OCI-LY7 (cell line): ENCODE measurements around the gene RNF168. TPM values are rescaled to one million over a fixed set of nuclear protein-coding genes. Genes with fewer than 3 reads are reported as not detected.

ENCODE experiments used
- BruUV-seq: library from RNA; stranded (reverse); fragments of 400-500 nt; replicated peaks from 2 replicates; lab custom pipeline; 2021; lab: Mats Ljungman, UMichigan
- CTCF ChIA-PET: fragments of 300-600 bp; sonication (Branson Sonifier 250); formaldehyde crosslinking; loops from one replicate; lab custom pipeline; 2022; ENCODE audit warnings: antibody characterized with exemption; ENCODE audit not compliant: unreplicated experiment; lab: Charles Lee
- POLR2A ChIA-PET: fragments of 300-600 bp; sonication (Branson Sonifier 250); formaldehyde crosslinking; loops from one replicate; lab custom pipeline; 2022; ENCODE audit warnings: antibody characterized with exemption; lab: Charles Lee
- DNase-seq: peaks from one replicate; pipeline ENCODE4 v3.0.0-alpha.2; 2015; ENCODE audit warnings: low spot score
- H2AFZ ChIP-seq: fragments of 200-600 bp; sonication (generic), shearing (Covaris generic); 2 replicates; pipeline ENCODE4 v1.6.1; 2014; ENCODE audit warnings: mild to moderate bottlenecking, antibody characterized with exemption, low read length, moderate library complexity
- H3K27ac ChIP-seq: fragments of 200-600 bp; sonication (generic); 2 replicates; pipeline ENCODE4 v1.5.1; 2014; ENCODE audit warnings: mixed run types, low read depth, mild to moderate bottlenecking, moderate library complexity, low read length, inconsistent platforms; ENCODE audit not compliant: poor library complexity, severe bottlenecking
- H3K36me3 ChIP-seq: fragments of 200-600 bp; sonication (generic); 2 replicates; pipeline ENCODE4 v1.6.1; 2014; ENCODE audit warnings: mild to moderate bottlenecking, antibody characterized with exemption, low read length, moderate library complexity, mixed read lengths; ENCODE audit not compliant: insufficient read depth
- H3K4me1 ChIP-seq: fragments of 200-600 bp; sonication (generic); 2 replicates; pipeline ENCODE4 v1.5.1; 2014; ENCODE audit warnings: mild to moderate bottlenecking, low read length; ENCODE audit not compliant: insufficient read depth, poor library complexity, severe bottlenecking
- H3K4me2 ChIP-seq: fragments of 200-600 bp; sonication (generic); 2 replicates; pipeline ENCODE4 v1.6.1; 2014; ENCODE audit warnings: mild to moderate bottlenecking, low read length
- H3K4me3 ChIP-seq: fragments of 200-600 bp; sonication (generic); 2 replicates; pipeline ENCODE4 v1.5.1; 2014; ENCODE audit warnings: mild to moderate bottlenecking, low read depth, low read length; ENCODE audit not compliant: poor library complexity, severe bottlenecking
- H3K79me2 ChIP-seq: fragments of 200-600 bp; sonication (generic); 2 replicates; pipeline ENCODE4 v1.6.1; 2016; ENCODE audit warnings: low read depth, mild to moderate bottlenecking, low read length, moderate library complexity, mixed read lengths; ENCODE audit not compliant: insufficient read depth
- H3K9me2 ChIP-seq: fragments of 200-600 bp; sonication (generic); 2 replicates; pipeline ENCODE4 v1.6.1; 2016; ENCODE audit warnings: mild to moderate bottlenecking, low read length, mixed read lengths; ENCODE audit not compliant: insufficient read depth
- H3K9me3 ChIP-seq: fragments of 200-600 bp; sonication (generic); 2 replicates; pipeline ENCODE4 v1.6.1; 2014; ENCODE audit warnings: mild to moderate bottlenecking, mixed run types, low read length, mixed read lengths
- H4K20me1 ChIP-seq: fragments of 200-600 bp; sonication (generic); 2 replicates; pipeline ENCODE4 v1.6.1; 2014; ENCODE audit warnings: mild to moderate bottlenecking, antibody characterized with exemption, low read length, moderate library complexity, mixed read lengths; ENCODE audit not compliant: insufficient read depth
- EZH2phosphoT487 ChIP-seq: fragments of 200-600 bp; sonication (generic); IDR thresholded peaks from 2 replicates; pipeline ENCODE4 v1.6.1; 2018; ENCODE audit warnings: low read depth, borderline replicate concordance, mild to moderate bottlenecking, mixed run types, antibody characterized with exemption, low read length, moderate library complexity, mixed read lengths
- intact Hi-C: fragments of 100-400 bp; cut with micrococcal nuclease; formaldehyde crosslinking; loops from one replicate; pipeline ENCODE4 v1.10.0; 2022; ENCODE audit not compliant: unreplicated experiment
- total RNA-seq, 2 experiments: library from RNA; depleted of rRNA in 1 of 2; stranded (reverse); fragments of >200 nt in 1 of 2; shearing (Covaris generic) in 1 of 2; gene quantifications; 2 replicates each; pipeline ENCODE4 v1.2.3, GENCODE V29; 2014 to 2022
- TF ChIP-seq, protein P1 (sequence below): fragments of 200-600 bp; sonication (generic); conservative IDR thresholded peaks from 2 replicates; pipeline ENCODE4 v1.5.1; 2014; ENCODE audit warnings: mild to moderate bottlenecking, antibody characterized with exemption, low read length, moderate library complexity, mixed read lengths

Gene RNF168
- total RNA-seq, 2 experiments from 2014 or later = 31.3 to 38.1 TPM

GRCh38 chr3:196547067-196547466 lies 43.5 kb upstream of the RNF168 start:
- TF ChIP-seq EZH2phosphoT487 = no peak
- TF ChIP-seq, protein P1, sequence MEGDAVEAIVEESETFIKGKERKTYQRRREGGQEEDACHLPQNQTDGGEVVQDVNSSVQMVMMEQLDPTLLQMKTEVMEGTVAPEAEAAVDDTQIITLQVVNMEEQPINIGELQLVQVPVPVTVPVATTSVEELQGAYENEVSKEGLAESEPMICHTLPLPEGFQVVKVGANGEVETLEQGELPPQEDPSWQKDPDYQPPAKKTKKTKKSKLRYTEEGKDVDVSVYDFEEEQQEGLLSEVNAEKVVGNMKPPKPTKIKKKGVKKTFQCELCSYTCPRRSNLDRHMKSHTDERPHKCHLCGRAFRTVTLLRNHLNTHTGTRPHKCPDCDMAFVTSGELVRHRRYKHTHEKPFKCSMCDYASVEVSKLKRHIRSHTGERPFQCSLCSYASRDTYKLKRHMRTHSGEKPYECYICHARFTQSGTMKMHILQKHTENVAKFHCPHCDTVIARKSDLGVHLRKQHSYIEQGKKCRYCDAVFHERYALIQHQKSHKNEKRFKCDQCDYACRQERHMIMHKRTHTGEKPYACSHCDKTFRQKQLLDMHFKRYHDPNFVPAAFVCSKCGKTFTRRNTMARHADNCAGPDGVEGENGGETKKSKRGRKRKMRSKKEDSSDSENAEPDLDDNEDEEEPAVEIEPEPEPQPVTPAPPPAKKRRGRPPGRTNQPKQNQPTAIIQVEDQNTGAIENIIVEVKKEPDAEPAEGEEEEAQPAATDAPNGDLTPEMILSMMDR = no peak
- intact Hi-C loops = no loop called here

DNA sequence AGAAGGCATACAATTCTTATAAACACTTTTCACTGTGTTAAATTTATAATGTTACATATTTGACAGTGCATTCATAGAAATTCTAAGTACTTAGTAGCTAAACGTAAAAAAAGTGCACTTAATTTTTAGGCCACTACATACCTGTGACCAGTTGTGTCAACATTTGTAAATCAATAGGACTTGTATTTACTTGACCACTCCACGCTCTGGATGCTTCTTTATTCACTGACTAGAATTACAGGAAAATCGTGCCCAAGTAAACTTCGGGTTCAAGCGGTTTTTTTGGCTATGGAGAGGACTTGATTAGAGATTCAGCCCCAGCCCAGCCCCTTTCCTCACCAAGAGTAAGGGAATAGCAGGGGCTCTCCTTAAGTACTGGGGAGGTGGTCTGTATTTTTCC lies 43.0 kb upstream of the RNF168 start:
- BruUV-seq = no TSS peak
- TF ChIP-seq, protein P1 = no peak
- no peak for TF ChIP-seq EZH2phosphoT487
- Histone ChIP-seq H3K4me2 (no peak overlapping the region), H3K9me2 (no peaks in the 10 kb centered on the region), H3K36me3 (no peaks in the 10 kb centered on the region), H3K4me1 (no peaks in the 10 kb centered on the region), H3K27ac (no peak overlapping the region), H2AFZ (no peak overlapping the region), H3K4me3 (no peak overlapping the region), H4K20me1 (no peaks in the 10 kb centered on the region), H3K9me3 (peaks cover 14% of the 10 kb centered on the region; the same call in 1 of the 2 replicates), H3K79me2 (no peaks in the 10 kb centered on the region)
- ChIA-PET CTCF (no interaction called here), POLR2A (interaction anchor here (0.6 kb wide), 2 partner anchors 83 to 213 kb away, joined by 3 read pairs; no protein-coding TSS in a partner anchor)
- no peak for DNase-seq
- intact Hi-C loops = no loop called here

More at GRCh38 chr3:196547067-196547466, 43.5 kb upstream of the RNF168 start:
- Histone ChIP-seq H3K4me3 (no peak overlapping the region), H4K20me1 (no peaks in the 10 kb centered on the region), H3K4me1 (no peaks in the 10 kb centered on the region), H2AFZ (no peak overlapping the region), H3K27ac (no peak overlapping the region), H3K4me2 (no peak overlapping the region), H3K79me2 (no peaks in the 10 kb centered on the region), H3K9me3 (peaks cover 14% of the 10 kb centered on the region; the same call in 1 of the 2 replicates), H3K36me3 (no peaks in the 10 kb centered on the region), H3K9me2 (no peaks in the 10 kb centered on the region)
- DNase-seq = no peak
- ChIA-PET POLR2A (interaction anchor here (0.5 to 0.6 kb wide), 2 partner anchors 36 to 82 kb away, joined by 3 read pairs; no protein-coding TSS in a partner anchor), CTCF (no interaction called here)
- no TSS peak for BruUV-seq

- intact Hi-C loops = no loop called here
These were observed 41.0 kb upstream of the RNF168 start for GRCh38 chr3:196544491-196544992.

More at GRCh38 chr3:196544491-196544992, 41.0 kb upstream of the RNF168 start:
- no TSS peak for BruUV-seq
- no peaks in the 10 kb centered on the region for H3K4me1 ChIP-seq
- no peak overlapping the region for H3K4me2 ChIP-seq
- TF ChIP-seq, protein P1 = no peak
- TF ChIP-seq EZH2phosphoT487 = no peak
- no peaks in the 10 kb centered on the region for H3K9me2 ChIP-seq
- H3K4me3 ChIP-seq = no peak overlapping the region
- CTCF ChIA-PET = no interaction called here
- DNase-seq = no peak
- no peaks in the 10 kb centered on the region for H3K36me3 ChIP-seq
- no peak overlapping the region for H3K27ac ChIP-seq
- no peak overlapping the region for H2AFZ ChIP-seq
- H4K20me1 ChIP-seq = no peaks in the 10 kb centered on the region
- H3K9me3 ChIP-seq = peaks cover 4% of the 10 kb centered on the region; the same call in 1 of the 2 replicates
- no peaks in the 10 kb centered on the region for H3K79me2 ChIP-seq
- POLR2A ChIA-PET = no interaction called here
